Measurements from ENCODE around the gene LGR6.
"Not testable (repeated sequence)": the region's sequence is repeated elsewhere in the genome, so short reads cannot be mapped to it uniquely, and the experiment has no call there.

LGR6 gene

DNA sequence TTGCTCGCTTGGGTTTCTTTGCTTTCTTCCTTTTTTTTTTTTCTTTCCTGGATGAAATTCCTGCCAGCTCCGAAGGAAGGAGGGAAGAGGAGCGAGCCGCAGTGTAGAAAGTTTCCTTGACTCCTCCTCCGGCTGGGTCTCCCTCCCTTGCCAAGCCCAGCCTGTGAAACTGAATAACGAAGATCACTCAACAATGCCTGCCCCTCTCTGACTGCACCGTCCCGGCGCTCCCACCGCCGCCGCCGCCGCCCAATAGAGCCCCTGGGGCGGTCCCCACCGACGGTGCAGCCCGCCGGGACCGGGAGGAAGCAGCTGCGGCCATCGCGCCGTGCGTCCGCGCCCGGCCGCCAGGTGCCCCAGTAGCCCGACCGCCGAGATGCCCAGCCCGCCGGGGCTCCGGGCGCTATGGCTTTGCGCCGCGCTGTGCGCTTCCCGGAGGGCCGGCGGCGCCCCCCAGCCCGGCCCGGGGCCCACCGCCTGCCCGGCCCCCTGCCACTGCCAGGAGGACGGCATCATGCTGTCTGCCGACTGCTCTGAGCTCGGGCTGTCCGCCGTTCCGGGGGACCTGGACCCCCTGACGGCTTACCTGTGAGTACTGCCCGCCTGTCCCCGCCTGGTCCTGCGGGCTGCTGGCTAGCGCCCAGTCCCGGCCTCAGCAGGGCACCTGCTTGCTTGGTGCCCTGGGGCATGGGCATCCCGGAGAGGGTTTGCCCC lies at the start of gene LGR6:
LGR6 (plus strand) TSS at position 186 of the 714 bp plus-strand sequence; CDS start at position 377, 191 bp downstream.
- no peak for DNase-seq

DNA sequence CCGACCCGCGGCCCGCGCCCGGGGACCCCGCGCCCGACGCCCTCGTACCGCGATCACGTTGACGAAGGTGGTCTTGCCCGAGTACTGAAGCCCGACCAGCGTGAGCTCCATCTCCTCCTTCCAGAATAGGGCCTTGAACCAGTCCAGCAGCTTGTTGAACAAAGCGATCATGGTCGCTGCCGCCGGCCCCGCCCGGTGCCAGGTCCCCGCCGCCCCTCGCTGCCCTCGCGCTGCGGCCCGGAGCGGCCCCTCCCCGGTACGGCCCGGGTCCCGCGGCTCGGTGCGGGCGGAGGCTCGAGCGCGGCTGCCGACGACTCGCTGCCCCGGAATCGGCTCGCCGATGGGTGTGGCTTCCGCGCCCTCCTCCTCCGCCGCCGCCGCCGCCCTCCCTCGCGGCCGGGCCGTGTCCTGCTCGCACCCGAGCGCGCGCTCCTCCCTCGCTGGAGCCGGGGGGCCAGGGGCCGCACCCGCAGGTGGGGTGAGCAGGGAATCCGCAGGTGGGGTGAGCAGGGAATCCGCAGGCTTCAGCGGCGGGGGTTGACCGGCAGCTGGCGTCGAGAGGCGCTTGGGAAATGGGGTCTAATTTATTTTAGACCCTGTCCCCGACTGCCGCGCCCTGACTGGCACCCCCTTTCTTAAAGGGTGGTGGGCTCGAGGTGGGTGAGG lies 49.1 kb upstream of the LGR6 start, which contains the start of gene ARL8A:
ARL8A (minus strand) TSS at position 336 of the 666 bp plus-strand sequence; CDS start at position 171, 165 bp downstream.
- peak; percentile 78 for DNase-seq

DNA sequence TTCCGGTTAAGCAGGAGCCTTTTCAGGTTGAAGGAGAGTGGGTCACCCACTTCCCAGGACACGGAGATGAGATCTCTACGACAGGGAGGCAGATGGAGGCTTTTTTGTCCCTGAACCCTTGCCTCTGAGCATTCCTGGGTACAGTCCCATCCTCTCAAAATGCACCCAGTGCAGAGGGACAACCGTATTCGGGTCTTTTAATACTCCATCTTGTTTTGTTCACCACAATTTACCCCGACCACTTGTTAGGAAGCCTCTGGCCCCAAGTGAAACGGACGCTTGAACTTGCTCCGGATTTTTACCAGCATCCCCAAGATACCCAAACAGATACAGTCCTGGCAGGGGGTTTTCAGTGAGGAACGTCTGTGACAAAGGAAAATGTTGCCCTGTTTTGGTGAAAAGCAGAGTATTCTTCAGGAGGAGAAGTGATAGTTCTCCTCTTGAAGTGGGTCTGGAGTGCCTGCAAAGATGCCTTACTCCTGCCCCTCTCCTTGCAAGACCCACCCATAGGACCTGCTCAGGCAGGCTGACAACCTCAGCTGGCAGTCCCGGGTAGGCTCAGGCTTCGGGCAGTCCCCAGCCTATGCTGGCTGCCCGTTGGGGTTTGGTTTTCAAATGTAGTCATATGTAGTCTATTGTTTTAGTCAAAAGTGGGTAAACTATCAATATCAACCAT lies 48.4 kb upstream of the LGR6 start:
- peak; percentile 21 for DNase-seq

DNA sequence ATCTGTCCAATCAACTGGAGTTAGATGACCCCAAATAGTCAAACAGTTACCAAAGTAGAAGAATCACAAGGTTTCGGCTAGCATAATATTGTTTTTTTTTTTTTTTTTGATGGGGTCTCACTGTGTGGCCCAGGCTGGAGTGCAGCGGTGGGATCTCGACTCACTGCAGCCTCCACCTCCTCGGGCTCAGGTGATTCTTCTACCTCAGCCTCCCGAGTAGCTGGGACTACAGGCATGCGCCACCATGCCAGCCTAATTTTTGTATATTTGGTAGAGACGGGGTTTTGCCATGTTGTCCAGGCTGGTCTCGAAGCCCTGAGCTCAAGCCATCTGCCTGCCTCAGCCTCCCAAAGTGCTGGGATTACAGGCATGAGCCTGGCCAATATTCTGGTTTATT lies 47.9 kb upstream of the LGR6 start:
- DNase-seq: not testable (repeated sequence)

- DNase-seq: no peak
These were observed 47.3 kb upstream of the LGR6 start for GRCh38 chr1:202146279-202146678.

DNA sequence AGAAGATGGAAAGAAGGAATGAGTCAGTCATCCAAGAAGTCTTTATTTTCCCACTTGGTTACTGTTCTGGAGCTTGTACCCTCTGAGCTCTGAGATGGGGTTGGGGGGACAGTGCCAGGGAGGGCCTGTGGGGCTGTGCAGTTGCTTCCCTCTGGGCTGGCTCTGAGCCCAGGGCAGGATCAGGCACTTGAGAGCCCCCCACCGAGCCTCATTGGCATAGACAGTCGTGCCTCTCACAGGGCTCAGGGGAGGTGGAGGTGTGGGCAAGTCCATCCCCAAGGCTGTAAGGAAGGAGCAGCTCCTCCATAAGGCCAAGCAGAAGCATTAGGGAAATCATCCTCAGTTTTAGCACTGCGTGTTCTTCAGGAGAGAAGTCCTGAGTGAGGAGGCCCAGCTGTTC lies 46.6 kb upstream of the LGR6 start:
- DNase-seq: no peak

DNA sequence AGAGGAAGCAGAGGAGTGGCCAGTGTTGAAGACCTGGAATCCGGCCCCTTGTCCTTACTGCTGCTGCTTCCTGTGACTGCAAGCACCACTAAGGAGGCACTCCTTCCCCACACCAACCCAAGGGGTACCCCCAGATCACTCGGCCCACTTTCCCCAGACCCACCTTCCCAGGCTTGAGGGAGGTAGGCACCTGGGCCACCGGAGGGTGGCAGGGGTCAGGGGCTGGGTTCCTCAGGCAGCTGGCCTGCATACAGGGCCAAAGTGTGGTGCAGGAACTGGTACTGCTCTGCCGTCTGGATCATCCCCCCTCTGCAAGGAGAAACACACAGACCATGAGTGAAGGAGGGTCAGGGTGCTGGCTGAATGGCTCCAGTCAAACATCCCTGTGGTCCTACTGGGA lies 45.2 kb upstream of the LGR6 start:
- DNase-seq: no peak

- no peak for DNase-seq
These were observed 44.0 kb upstream of the LGR6 start for GRCh38 chr1:202149566-202149965.

- DNase-seq: no peak
These were observed 43.4 kb upstream of the LGR6 start for GRCh38 chr1:202150187-202150586.

GRCh38 chr1:202150602-202151001 lies 43.0 kb upstream of the LGR6 start:
- DNase-seq: no peak

- no peak for DNase-seq
These were observed 42.6 kb upstream of the LGR6 start for GRCh38 chr1:202151045-202151444.

GRCh38 chr1:202152399-202152798 lies 41.2 kb upstream of the LGR6 start:
- no peak for DNase-seq

- DNase-seq: no peak
These were observed 40.3 kb upstream of the LGR6 start for GRCh38 chr1:202153284-202153683.

GRCh38 chr1:202154148-202154765 lies 39.3 kb upstream of the LGR6 start:
- DNase-seq: no peak

DNA sequence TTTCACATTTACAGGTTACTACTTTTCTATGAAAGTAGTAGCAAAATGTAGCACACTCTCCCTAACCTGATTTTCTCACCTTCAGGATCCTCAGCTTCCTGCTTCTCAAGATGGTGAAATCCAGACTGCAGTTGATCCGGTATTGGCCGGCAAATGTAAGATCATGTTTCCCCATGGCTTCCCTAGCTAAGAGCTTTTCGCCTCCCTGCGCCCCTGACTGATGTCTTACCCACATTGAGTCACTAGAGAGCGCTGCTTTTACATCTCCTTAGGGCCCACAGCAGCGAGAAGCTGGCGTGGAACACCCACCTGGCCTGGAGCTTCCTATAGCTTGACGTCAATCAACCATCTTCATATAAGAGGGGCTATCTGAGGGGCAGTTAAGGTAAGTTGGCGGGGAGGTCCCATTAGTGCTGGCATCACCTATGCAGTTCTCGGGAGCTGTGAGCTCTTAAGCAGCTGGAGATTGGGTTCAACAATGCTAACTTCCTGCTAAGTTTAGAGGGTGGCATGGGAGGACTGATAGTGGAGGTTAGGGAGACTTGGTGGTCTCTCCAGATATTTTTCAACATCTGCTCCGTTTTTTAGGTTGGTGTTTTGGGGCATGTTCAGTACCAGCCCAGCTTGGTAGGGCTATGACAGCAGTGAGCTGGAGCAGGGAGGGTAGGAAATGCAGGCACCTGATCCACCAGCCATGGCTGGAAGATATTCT lies 38.7 kb upstream of the LGR6 start:
- peak; percentile 55 for DNase-seq

- no peak for DNase-seq
These were observed 38.0 kb upstream of the LGR6 start for GRCh38 chr1:202155478-202156021.

- DNase-seq: no peak
These were observed 37.0 kb upstream of the LGR6 start for GRCh38 chr1:202156590-202156989.

- no peak for DNase-seq
These were observed 35.7 kb upstream of the LGR6 start for GRCh38 chr1:202157945-202158344.

GRCh38 chr1:202158810-202159533 lies 34.6 kb upstream of the LGR6 start:
- DNase-seq: peak; percentile 21

DNA sequence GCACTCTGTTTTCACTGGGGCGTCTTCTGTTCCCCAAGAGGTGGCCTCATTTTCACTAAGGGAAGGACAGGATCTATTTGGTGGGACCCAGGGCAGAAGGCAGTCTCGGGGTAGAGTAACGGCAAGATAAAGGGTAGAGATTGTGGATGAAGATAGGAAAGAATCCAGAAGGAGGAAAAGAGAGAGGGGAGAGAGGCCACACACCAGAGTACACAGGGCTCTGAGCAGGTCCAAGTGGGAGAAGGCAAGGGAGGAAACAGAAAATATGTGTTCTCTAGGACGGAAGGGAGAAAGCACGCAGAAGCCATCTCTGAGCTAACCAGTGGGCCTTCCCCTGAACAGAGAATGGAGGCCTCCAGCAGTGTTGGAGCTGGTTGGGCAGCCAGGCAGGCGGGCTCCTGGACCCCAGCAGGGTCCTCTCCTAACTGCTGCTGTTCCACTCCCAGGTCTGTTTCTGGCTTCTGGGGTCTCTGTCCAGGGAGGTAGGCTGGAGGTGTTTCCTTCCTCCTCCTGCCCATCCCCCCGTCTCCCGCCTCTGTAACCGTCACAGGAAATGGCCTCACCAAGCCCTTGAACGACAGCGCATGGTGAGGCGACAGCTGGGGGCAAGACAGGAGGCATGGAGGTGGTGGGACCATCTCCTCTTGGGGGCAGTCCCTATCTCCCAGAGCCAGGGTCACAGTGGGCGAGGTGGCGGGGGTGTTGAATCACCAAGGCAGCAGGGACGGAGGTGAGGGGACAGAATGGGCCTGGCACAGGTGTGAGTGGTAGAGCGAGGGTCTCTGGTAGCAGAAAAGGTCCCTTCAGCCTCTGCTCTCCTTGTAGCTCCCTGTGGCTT lies 33.8 kb upstream of the LGR6 start:
- DNase-seq: peak; percentile 69
